GF-D8 (cell line): Measurements from ENCODE around the gene MTX3.

Experiments used
- DNase-seq: peaks from one replicate; lab custom pipeline; 2025; lab: John Stamatoyannopoulos, UW

MTX3 gene

DNA sequence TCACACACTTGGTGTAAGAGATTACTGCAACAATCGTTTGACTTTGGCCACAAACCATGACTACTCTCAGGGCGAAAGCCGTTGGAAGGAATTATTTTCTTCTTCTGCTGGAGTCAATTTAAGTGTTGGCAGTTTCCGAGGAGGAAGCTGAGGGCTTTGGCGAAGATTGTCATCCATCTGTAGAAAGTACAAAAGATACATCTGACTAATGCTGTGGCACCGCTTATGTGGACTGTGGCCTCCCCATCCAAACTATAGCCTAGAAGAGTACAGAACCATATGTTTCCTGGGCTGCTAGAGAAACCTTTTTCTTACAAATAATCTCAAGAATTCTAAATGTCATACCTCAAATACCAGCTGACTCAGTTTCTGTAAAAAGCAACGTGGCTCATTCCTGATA lies 7.4 kb downstream of the MTX3 start:
- DNase-seq = no peak

DNA sequence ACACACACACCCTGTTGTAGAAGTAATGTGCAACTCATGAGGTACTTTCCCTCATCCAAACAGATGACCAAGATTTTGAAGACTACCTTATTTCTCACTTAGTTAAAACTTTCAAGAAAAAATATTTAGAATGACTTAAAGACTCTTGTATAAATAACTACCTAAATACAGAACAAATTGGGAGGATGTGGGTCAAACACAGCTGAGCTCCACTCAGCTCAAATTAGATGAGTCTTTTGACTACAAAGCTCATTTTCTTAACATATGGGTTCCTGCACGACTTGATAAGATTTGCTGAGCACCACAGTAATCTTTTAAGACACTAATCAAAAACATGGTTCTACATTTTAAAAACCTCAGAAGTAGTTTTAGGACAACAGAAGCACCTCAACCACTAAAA lies 8.9 kb downstream of the MTX3 start:
- no peak for DNase-seq

DNA sequence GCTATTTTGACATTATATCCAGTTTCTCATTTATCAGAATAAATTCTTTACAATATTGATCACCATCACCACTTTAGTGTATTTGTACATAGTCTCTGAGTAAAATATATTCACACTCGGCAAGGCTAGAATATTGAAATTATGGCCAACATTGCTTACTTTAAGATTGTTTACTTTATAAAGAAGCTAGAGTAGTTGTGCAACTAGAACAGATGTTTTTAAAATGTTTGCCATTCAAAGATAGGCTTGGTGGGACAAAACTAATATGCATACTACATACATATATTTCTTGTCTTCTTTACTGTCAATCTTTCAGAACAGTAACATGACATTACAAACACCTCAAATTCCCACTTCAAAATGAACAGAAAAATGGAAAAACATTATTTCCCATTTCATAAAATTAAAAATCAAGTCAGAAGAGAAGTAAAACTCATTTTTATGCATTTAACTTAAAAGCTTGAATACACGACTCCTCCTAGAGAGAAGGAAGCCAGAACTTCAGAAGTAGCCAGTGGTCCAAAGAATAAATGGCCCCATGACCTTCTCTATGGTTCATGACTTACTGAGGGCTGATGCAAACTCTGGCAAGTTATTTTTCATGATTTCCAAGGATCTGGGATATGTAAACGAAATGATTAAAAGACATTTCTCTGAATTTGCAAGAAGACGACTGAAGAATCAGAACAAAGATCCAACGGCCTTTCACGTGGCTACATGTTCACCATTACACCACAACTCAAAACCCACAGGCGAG lies 14.1 kb downstream of the MTX3 start:
- no peak for DNase-seq

DNA sequence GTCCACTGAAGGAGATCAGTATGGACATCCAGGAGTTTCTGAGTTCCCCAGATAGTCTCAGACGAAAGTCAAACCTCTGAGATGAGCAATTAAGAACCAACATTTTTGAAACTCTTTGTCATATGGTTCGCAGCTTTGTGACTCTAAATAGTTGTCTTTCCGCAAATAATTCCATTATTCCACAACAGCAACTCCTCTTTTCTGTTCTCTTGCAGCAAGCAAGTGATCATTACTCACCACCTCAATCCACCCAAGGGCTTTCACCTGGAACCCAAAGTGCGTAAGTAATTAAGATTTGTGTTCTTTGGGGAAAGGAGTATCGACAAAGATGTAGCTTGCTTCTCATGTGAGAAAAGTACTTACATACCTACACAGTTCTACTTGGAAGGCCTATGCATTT lies 15.6 kb downstream of the MTX3 start:
- no peak for DNase-seq

DNA sequence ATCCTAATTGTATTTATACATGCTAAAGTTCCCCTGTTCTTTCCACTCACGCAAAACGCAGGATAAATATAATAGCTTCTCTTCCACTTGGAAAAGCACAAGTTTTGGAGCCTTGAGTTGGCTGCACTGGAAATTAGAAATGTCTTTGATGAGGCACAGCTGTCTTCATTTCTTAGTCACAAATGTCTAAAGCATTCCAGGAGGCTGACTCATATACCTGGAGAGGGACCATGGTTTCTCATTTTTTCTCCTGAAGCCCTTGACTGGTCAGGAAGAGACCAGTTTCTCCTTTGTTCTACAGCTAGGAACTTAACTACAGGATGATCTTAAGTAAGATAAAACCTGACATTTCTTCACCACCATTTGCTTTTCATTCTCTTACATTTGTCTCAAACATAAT lies 16.2 kb downstream of the MTX3 start:
- DNase-seq = no peak

DNA sequence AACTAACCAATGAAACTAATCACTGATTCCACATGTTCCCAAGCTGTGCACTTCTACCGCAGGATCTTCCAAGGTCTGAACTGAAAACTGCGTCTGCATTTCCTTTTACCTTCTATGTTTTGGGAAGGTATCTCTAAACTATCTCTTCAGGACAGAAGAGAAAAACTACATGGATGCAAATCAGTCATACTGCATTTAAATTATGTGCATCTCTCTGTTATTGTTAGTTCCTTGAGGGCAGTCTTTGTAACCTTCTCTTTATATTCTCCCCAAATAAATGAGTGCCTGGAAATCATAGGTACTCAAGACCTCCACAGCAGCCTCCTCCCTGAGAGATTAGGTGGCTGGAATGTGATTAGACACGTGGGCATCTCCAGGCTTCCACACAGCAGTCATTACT lies 17.1 kb downstream of the MTX3 start:
- no peak for DNase-seq

DNA sequence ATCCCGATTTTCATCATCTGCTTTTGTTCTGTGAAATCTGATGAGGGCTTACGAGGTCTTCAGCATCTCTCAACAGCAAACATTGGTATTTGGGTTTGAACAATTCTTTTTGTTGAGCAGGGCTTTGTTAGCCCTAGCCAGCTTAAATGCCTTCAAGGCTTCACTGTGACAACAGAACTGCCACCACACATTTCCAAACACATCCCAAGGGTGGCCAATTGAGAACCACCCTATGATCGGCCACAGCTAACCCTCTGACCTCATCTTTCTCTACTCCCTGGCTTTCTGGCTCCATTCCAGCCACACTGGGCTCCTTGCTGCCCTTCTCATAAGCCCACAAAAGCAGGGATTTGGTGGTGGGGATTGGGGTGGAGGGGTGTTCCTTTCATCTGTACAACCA lies 17.6 kb downstream of the MTX3 start:
- no peak for DNase-seq

DNA sequence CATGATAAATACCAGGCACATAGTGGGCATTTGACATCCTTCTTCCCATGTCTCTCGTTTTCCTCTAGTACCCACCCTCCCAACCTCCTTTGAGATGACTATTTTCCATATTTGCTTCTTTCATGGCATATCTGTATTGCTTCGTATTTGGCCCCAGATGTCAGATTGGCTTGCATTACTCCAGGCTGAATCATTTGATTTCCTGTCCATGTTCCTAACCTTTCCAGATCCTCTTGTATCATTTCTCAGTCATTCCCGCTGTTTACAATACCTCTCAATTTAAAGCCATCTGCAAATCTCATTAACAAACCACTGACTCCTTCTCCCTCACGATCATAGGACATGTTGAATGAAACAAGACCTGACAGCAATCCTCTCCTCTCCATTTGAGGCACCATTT lies 19.9 kb downstream of the MTX3 start:
- DNase-seq = no peak

DNA sequence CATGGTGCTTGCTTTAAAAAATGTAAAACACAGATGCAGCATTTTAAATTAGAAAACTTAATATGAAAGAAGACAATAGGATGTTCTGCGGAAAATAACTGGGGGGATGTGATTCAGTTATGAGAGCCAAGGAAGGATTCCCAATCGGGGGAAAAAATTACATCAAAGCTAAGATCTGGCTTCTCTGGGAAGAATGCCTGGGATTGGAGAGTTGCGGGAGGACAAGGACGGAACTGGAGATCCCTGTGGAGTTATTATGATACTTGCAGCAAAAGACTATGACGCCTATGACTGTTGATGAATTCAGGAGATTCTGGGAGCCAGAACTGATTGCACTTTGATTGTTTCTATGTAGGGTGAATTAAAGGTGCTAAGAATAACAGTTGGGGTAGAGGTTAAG lies 24.6 kb downstream of the MTX3 start:
- no peak for DNase-seq

DNA sequence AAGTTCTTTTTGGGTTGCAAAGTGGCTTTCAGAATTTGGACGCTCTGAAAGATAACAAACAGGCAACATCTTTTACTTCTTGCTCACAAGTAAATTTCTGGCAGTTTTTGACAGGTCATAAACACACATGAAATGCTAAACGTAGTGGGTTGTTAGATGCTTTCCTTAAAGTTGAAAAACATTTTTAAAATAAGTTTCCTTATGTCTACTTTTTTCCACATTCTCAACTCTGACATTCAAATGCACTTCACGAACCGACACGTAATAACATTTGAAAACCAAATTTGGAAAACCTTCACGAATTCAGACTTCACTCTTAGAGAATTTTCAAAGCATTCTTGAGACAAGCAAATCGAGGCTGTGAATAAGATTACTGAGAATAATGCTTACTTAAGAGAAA lies 26.9 kb downstream of the MTX3 start:
- no peak for DNase-seq

DNA sequence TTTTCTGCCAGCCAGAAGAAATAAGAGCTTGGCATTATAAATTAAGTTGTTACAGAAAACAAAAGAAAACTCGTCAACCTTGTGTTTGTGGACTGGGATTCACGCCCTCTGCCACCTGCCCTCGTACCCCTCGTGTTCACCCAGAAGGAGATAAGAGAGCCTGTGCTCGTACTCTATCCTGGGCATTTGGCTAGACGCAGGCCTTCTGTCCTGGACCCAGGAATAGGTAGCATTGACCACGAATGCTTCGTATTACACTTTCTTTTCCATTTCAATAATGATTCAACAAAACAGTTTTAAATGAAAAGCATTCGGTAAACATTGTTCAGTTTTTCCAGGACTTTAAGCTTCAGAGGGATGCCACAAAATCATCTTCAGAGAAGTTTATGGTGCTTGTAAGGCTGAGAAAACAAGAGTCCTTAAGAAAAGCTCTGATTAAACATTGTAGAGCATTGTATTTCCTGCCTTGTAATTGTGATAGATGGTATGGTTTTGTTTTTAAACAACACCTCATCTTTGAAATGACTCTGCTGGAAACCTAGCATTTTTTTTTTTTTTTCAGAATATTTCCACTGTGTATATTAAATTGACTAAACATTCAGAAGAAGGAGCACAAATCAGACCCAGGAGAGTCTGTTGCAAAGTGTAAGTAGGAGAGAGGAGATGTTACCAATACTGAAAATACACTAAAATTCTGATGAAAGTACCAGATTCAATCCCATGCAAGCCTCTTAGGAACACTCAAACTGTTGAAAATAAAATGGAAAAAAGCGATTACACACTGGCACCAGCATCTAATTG lies 27.6 kb downstream of the MTX3 start:
- DNase-seq = no peak

DNA sequence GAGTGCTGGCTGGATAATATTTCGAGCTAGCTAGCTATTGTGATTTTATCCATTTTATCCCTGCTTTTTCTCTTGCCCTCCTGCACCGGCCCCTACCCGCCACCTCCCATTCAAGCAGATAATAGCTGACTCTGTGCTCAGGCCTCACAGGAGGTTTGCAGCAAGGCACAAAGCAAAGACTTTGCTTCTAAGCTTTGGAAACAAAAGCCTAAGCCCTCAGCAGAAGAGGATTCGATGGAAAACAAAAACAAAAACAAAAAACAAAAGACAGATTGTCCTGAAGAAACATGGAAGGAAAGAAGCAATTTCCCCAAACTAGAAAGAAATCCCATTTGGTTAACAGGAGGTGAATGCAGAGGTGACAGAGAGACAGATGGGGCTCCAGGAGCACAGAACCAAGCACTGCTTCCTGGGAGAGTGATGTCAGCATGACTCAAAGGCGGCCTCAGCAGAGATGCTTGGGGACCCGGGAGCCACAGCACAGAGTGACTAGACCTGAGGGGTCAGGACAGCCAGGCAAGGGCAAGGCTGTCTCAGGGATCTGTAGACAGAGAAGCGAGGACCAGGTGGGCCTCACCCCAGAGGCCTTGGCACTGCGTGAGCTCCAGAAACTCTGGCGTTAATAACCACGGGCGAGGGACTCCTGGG lies 28.4 kb downstream of the MTX3 start:
- DNase-seq = no peak

DNA sequence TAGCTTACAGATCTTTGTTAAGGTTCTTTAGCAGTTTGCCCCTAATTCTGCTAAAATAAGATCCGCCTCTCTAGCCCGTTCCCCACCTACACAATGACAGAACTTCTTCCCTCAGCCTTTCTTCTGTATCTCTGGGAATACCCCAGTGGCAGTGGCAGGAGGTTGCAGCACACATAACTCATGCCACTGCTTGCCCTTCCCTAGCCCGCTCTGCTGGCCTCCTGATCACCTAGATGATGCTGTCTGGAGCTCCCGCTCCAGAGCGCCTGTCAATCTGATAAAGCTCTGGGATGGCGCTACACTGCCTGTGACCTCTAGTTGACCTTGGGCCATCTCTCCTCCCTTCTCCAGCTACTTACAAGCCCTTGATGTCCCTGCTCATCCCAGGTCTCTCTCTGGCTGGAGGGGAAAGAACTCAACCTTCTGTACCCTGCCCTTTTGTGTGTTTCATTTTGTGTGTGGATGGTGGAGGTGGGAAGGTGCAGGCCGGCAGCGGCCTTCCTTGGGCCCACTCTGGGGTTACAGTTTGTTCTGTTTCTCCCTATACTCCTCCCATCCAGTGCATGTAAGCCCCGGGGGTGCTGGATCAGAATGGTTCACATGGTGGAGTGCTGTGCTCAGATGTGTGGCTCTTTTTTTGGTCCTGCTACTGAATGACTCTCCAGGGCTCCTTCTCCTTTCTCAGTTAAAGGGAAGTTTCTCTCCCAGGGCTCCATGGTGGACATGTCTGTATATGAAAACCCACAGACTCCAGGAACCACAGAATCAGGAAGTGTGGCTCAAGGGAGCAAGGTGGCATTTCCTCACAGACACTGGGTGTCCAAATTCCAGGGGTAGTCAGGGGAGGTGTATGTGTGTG lies 29.1 kb downstream of the MTX3 start:
- DNase-seq = no peak

DNA sequence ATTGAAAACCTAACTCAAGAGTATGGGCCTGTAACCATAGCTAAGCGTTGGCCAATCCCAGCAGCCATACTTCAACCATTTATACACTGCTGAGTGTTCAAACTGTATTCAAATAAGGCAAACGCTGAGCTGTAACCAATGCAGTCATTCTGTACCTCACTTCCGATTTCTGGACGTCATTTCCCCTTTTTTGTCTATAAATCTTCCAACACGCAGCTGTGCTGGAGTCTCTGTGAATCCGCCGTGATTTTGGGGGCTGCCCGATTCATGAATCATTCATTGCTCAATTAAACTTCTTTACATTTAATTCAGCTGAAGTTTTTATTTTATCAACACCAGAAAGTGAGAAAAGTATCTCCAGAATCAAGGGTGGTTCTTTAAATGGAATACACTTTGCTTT lies 31.7 kb downstream of the MTX3 start:
- no peak for DNase-seq

DNA sequence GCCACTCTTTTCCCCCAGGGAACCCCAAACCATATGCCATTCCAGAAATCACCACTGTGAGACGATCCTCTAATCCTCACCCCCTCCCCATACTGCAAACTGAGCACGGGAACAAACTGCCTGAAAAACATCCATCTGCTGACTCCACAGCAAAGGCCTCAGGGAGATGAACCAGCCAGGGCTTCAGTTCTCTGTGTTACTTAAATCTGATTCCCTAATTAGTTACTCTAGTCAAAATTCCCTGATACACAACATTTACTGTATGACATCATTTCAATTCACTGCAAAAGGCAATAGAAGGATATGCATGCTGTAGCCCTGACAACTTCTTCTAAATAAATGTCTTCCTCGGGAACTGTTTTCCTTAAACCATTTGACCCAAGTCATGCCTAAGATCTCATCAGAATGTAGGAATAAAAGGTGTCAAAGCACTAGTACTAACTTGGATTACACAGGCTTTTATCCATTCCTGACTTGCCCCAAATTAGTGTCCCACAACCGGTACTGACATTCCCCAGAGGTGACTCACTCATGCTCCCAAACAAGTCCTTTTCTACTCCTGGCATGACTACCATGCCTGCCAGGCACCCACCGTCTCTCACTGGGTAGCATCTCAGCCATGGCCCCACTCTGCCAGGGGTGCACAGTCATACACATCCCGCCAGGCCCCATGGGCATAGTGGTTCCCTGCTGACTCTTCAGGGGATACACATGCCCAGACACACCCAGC lies 35.0 kb downstream of the MTX3 start:
- no peak for DNase-seq

DNA sequence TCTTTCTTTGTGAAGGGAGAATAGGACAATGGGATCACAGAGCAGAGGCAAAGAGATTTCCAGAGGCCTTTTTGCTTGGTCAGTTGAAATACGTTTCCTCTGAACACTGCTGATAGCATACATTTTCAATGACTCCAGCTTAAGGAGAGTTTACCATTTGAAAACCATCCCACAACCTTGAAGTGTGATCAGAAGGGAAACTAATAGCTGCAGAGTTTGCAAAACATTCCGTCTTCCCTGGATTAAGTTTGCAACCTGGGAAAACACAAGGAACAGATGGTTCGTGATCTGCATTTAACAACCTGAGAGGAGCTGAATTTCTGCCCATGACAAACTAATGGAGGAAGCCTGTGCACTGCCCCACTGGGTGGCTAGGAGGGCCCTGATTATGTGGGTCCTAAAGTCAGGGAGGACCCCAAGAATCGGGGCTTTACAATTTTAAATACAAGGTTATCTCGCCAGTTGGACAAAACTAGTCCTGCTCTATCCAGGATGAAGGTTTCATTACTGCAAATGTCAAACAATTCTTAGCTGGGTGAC lies 35.6 kb downstream of the MTX3 start:
- DNase-seq = no peak

DNA sequence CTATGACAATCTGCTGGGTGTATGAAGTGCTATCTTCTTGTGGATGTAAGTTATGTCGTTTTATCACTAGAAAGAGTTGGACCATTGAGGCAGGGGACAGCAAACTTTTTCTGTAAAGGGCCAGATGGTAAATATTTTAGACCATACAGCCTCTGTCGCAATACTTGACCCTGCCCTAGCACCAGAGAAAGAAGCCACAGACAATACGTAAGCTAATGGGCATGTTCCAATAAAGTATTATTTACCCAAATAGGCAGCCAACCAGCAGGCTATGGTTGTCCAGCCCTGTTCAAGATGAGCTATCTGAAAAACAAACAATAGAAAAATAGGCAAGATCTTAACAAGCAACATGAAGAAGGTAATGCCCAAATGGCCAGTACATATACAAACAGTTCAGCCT lies 36.4 kb downstream of the MTX3 start:
- no peak for DNase-seq

DNA sequence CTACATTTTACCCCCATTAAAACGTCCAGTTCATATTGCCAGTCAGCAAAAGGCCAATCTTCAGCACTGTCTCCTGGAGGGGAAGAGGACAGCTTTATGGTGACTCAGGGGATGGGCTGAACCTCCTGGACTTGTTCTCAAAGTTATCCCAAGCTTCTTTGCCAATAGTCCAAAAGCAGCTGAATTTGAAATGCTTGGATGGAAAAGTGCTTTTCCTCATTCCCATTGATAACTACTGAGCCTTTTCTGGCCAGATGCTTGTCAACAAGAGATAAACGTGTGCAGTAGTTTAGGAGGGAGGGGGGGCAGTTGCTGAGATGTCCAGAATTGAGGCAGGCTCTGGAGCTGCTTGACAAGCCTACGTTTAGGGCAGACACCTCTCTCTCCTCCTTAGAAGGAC lies 43.5 kb downstream of the MTX3 start:
- no peak for DNase-seq

DNA sequence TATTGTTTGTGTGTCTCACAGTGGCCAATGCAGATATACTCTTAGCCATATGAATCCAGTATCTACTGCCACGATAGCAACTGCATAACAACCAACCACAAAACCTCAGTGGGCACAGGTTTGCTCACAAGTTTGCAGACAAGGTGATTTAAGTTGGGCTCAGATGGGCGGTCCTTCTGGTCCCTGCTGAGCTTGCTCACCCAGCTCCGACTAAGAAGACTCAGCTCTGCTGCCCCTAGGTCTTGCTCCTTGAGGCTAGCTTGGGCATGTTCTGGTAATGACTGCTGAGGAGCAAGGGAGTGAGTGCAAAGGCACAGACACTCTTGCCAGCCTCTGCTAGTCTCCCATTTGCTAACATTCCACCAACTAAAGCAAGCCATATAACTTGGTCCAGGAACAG lies 52.6 kb downstream of the MTX3 start:
- DNase-seq = no peak

DNA sequence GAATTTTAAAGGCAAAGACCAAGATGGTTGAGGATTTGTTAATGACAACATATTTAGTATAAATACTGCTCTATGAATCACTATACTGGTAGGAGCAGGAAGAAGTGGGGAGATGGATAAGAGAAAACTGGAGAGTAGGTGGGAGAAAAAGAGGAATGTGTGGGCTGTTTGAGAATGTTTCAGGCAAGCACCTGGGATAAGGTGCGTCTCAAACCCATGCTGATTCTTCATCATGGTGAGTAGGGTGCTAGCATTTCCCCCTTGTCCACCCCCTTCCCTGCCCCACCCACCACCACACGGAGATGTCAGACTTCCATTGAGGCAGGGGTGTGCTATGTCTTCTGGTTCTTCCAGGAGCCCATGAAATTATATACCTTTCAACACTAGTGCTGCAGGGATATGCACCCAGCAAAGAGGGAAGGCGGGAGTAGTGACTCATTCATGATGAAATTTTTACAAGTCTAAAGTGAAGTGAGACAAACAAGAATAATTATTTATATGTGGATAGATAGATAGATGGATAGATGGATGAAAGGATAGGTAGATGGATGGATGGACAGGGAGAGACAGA lies 54.3 kb downstream of the MTX3 start:
- DNase-seq = no peak
